HG02870 (cell line): ENCODE results near the gene IGSF22.

Experiments used
- ATAC-seq: cut with Tn5 transposase; IDR thresholded peaks from one replicate; pipeline ENCODE4 v1.9.1; 2021; ENCODE audit warnings: mild to moderate bottlenecking, moderate library complexity; ENCODE audit not compliant: unreplicated experiment

The IGSF22 gene

DNA sequence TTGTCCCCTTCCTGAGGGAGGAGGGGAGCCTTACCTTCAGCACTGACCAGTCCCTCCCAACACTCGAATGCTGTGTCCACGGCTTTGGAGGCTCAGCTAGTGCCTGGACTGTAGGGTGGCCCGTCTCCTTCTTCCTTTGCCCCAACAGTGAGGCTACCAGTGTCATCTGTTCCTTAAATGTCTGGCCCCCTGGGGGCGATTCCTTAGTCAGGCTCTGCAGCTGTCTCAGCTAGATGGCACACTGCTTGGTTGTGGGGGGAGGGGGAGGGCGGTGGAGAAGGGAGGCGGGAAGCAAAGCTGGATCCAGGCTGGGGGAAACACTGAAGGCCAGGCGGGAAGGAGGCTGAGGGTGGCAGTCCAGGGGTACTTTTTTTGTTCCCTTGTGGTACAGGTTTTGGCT is at the start of gene IGSF22:
Gene IGSF22, minus strand, starts transcription at position 149 of the 400 bp plus-strand sequence. CDS start 1,952 bp downstream, outside the sequence.
- ATAC-seq = no peak

DNA sequence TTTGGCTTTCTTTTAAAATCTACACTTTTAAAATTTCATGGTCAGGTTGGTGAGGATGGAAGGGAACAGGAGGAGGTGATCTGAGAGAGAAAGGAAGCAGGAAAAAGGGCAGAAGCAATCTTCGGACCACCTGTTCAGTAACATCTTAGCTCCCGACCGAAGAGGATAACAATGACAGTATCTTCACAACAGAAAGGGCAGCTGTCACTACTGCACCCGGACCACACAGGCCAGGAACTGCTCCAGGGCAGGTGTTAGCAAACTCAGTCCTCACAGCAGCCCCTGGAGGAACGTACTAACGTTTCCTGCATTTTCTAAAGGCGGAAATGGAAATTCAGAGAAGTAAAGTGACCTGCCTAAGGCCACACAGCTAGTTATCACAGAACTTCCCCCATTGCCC is 48.8 kb upstream of the IGSF22 start:
- no peak for ATAC-seq

DNA sequence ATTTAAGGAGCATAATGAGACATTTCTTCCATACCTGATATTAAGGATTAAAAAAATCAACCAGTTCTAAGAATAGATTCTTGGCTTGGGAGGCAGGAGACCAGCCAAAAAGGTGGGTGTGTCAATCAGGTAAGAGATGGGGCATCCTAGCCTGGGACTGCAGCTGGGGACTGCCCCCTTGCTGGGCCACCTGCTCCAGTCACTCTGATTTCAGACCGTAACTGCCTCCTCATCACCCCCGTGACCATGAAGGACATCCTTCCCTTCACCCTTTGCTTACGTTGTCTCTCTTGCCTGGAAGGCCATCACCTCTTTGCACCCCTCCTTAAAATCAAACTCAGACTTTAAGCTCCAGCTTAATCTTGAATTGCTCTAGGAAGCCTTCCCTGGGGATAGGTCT is 47.7 kb upstream of the IGSF22 start:
- ATAC-seq = no peak

DNA sequence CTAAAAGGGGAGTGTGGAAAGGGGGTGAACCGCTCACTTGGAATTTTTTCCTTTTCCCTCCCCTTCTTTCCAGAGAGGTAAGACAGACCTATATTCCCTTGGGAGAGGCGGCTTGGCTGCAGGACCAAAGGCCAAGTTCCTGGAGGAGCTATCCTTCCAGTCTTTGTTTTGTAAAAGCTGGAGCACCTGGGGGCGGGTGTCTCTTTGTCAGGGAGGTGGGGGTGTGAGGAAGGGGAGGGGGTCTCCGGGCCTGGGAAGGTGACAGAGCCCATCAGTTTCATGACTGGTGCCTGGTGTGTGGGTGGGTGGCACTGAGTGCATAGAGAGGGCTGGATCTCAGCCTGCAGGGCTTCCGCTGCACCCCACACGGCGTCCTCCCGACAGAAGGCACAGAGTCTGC is 47.1 kb upstream of the IGSF22 start:
- ATAC-seq = no peak

DNA sequence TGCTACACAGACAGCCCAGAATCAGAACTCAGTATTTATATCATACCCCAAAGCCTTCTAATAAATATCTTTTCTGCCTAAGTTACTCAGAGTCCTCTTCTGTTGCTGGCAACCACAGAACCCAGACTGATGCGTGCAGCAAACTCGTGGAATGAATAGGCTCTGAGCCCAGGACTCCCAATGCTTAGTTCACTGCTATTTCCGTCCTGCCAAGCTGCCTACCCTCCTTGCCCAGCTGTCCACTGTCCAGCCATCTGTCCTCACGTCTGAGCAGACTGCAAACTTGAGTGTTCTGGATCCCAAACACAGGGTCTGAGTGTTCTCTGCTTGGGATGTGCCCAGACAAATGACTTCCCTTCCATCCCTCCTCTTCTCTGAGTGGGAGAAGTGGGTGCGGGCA is 46.2 kb upstream of the IGSF22 start:
- ATAC-seq = no peak

DNA sequence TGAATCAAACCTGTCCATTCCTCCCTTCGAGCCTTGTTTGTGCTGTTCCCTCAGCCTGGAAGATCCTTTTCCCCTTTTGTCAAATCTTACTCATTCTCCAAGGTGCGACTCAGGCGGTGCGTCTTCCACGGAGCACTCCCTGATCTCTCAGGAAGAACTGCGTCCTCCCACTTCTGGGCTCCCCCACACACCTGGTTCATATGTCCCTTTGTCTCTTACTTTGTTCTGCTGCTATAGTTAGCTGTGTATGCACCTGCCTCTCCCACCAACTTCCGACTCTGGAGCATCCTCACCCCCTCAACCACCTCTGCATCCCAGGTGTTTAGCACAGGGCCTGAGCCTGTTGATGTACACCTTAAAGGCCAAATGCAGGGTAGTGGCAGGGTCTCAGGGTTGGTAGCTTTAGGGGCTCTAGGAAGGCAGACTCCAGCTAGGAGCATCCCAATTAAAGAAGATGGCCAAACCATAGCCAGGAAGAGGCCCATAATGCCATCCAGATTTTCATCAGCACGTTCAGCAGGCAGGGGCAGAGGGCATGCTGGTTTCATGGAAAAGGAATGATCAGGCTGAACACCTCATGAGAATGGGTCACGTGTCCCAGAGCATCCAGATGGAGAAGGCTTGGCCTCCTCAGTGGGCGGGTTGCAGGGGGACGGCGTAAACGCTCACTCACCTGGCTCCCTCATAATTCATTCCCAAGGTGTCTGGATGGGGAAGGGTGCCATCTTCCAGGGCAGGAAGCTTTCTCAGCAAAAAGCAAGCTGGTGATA is 45.5 kb upstream of the IGSF22 start:
- no peak for ATAC-seq

DNA sequence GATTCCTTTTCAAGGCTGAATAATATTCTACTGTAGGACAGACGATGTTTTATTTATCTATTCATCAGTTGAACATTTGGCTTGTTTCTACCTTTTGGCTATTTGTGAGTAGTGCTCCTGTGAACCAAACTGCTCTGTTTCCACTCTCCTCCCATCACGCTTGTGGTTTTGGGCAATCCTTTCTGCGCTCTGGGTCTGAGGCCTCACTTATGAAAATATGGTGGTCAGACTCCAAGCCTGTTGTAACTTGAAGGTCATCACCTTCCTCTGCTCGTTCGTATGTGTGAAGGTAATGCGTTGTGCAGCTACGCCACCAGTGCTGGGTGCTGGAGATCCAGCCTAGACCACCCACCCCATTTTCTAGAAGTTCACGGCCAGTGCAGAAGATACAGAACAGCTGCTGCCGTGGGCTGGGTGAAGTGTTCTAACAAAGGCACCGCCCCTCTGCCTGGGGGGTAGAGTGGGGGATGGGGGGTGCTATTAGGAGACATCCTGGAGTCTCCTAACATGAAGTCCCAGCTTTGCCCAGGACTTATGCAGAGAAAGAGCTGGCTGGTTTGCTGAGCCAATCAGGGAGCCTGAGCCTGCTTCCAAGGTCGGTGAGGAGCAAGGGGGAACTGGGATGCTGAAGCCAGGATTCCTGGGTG is 44.6 kb upstream of the IGSF22 start:
- ATAC-seq = no peak

DNA sequence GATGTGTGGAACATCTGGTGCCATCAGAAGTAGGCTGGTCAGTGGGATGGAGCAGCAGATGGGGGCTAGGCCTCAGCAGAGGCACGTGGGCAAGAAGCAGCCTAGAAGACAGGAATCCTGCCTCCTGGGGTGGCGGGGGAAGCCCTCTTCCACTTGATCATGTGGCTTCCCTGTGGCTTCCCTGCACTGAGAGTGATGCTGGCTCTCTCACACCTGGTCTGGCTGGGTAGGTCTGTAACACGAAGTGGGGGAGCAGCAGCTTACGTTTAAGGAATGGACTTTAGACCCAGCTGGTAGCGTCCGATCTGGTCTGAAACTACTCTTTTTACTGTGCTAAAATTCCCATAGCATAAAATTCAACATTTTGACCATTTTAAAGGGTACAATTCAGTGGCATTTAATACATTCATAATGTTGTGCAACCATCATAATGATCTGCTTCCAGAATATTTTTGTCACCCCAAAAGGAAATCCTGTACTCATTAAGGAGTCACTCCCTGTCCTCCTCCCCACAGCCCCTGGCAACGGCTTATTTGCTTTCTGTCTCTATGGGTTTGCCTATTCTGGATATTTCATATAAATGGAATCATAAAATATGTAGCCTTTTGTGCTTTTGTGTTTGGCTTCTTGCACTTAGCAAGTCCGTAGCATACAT is 43.9 kb upstream of the IGSF22 start:
- no peak for ATAC-seq

DNA sequence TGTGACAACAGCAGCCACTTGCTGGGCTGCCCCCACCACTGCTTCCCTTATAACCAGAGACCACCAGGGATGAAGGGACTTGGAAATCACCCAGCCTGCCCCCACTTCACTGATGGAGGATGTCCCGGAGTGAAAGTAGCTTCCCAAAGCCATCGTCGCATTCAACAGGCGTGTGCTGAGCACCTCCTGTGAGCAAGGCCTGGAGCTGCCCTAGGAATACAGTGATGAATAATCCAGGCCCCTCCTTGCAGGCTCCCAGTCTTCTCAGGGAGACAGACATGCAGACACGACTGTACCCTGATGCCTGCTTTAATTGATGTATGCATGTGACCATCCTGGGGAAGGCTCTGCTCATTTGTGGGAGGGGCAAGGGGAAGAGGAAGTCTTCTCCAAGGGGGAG is 43.0 kb upstream of the IGSF22 start:
- no peak for ATAC-seq

DNA sequence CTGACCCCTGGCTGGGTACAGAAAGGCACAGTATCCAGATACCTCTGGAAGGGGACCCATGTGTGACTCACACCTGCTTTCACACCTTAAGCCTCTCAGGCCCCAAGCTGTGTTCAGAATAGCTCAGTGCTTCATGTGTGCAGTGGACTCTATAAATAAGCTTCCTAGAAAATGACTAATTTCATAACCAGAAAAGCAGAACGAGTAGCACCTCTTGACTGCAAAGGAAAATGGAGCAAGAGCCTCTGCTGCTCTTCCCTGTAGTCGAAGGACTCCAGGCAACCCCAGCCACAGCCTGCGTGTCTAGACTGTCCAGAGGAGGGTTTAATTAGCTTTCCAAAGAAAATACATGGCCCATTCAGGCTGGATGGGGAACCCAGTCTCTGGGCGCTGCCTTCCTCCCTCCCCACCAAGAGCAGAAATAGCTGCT is 42.5 kb upstream of the IGSF22 start:
- ATAC-seq = peak; percentile 94

DNA sequence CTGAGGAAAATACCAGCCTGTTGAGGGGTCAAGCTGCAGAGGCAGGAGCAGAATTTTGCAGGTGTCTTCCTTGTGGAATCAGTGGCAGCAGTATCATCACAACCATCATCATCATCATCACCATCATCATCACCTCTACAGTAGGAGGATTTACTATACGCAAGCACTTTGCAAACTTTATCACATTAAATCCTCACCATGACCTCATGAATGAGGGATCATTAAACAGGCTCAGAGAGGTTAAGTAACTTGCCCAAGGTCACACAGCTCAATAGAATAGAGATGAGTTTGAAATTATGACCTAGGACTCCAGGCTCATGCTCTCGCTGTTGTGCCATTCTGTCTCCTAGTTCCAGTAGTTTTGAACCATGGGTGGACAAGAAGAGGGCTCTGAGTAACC is 40.0 kb upstream of the IGSF22 start:
- no peak for ATAC-seq

DNA sequence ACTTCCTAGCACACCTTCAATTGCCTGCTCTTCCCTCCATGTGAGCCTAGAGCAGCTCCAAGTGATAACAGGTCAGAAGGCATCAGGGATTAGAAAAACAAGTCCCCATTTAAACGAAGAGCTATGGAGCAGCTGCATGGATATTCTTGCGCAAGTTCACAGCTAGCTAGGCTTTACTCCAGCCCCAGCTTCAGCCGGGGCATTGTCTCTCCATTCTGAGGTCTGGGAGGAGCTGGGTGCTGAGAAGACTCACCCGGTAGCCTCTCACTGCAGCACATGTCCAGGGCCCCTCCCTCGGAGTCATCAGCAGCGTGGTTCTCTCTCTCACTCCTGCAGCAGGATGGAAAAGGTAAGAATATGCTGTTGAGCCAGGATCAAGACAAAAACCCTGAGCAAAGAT is 39.6 kb upstream of the IGSF22 start:
- no peak for ATAC-seq

DNA sequence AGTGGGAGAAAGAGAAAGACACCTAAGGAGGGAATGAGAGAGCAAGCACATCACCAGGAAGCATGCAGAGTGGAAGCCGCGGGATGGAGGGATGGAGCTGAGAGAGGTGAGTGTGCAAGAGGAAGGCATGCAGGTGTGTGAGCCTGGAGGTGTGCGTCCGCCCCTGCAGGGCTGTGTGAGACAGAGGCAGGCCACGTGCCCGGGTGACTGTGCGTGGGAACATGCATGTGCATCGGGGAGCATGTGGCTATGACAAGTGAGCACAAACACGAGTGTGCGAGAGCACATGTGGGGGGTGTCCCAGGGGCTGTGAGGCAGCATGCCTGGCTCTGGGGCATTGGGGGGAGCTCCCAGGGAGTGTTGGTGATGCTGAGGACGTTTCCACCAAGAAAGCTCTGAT is 35.8 kb upstream of the IGSF22 start:
- ATAC-seq = no peak

DNA sequence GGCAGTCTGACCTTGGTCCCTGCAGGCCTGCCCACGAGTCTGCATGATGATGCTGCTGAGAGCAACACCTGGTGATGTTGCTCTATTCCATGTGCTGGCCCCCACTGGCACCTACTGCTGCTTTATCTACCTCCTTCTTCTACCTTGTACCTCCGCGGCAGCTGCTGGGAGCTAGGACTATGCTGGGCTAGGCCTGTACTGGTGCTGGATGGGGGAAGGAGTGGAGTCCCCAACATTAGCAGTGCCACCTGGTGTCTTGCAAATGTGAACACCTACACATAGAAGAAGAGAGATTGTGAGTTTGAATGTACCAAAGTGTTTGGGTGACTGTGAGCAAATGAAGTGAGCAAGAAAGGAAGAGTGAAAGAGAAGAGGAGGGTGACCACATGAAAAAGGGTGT is 35.2 kb upstream of the IGSF22 start:
- ATAC-seq = no peak

DNA sequence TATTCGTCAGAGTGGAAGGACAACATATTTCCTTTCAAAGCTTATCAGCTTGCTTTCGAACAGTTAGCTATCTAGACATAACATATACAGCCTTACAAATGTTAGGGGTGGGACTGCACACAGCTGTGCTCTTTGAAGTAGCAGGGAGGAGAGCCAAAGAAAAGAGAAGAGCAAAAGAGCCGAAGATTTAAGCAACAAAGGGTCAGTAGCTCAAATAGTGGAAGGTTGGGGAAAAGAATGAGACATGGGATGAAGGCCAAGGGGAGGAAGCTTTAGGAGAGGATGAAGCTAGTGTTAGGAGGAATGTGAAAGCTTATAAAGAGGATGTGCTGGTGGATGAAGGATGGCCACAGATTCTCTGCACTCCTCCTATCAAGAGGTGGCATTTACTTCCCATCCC is 31.8 kb upstream of the IGSF22 start:
- no peak for ATAC-seq

DNA sequence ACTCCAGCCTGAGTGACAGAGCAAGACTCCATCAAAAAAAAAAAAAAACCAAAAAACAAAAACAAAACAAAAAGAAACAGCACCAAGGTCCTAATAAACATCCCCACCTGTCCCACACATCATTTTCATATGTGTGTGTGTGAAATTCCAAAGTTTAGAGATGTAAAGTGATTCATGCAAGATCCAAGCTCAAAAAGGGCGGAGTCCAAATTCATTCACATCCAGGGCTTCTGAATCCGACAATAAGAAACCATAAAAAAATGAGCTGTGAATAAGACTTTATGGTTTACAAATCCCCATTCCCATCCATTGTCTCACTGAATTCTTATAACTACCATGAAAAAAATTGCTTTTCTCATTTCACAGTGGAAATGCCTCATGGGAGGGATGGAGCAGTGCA is 30.9 kb upstream of the IGSF22 start:
- ATAC-seq = no peak

DNA sequence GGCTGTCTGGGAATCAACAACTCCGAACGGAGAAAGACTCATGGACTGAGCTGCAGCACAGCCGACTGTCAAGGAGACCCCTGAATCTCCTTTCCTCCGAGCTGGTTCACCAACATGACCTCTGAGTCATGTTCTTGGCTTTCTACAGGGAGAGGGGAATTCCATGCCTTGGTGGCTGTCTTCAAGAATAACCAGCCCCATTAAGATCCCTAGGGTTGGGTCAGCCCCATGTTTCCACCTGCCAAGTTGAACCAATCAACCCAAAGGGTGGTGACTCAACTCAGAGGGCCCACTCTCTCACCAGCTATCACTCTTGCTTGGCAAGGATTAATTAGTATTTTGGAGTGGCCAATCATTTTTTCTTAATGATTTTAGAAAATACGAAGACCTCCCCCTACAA is 28.3 kb upstream of the IGSF22 start:
- no peak for ATAC-seq

DNA sequence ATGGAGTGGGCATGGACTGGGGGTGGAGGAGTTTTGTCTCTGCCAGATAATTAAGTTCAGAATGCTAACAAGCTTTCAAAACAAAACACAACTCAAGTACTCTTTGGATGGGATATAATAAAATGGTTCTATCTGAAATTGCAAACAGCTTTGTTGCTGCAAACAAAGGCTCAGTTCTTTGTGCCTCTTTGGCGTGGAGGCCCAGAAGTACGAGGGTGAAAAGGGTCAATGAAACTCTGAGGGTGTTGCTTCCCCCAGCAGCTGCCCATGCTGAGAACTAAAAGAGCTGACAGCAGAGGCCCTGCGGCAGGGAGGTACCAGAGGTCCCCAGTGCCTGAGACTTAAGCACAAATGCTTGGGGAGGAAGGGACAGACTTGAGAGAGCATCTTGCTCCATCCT is 26.5 kb upstream of the IGSF22 start:
- no peak for ATAC-seq

DNA sequence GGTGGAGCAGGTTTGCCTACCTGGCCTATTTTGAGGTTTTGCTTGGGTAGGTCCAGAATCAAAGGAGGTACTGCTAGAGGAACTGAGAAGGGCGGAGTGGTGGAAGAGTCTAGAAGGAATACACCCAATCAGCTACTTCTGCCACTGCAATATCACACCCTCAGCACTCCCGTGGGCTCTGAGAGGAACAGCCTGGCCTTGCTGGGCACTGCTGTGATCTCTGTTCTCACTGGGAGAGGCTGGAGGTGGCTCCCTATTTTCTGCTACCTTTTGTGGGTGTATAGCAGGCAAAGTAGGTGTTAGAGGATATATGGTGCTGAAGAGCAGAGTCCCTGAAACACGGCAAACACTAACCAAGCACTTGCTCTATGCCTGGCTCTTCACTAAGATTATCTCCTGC is 25.0 kb upstream of the IGSF22 start:
- ATAC-seq = no peak

DNA sequence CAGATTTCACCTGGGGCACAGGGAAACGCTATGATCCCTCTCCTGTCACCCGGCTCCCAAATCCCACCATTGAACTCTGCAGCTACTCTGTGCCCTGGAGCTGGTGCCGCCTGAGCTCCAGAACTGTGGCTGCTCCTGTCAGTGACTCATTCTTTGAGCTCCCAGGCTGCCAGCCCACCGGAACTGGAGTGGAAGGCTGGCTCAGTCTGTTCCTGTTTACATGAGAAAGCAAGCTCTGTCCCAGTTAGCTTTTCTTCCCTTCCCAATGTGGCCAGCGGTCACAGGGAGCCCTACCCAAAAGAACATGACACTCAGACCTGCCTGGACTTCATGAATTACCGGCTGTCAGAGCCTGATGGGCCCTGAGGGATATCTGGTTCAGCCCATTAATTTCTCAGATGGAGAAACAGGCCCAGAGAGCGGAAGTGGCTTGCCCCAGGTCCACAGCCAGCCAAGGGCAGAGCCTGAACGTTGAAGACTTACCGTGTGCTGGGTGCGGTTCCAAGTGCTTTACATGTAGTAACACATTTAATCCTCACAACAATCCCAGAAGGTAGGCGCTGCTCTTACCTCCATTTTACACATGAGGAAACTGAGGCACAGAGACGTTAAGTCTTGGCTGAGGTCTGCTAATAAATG is 23.8 kb upstream of the IGSF22 start:
- ATAC-seq = no peak

DNA sequence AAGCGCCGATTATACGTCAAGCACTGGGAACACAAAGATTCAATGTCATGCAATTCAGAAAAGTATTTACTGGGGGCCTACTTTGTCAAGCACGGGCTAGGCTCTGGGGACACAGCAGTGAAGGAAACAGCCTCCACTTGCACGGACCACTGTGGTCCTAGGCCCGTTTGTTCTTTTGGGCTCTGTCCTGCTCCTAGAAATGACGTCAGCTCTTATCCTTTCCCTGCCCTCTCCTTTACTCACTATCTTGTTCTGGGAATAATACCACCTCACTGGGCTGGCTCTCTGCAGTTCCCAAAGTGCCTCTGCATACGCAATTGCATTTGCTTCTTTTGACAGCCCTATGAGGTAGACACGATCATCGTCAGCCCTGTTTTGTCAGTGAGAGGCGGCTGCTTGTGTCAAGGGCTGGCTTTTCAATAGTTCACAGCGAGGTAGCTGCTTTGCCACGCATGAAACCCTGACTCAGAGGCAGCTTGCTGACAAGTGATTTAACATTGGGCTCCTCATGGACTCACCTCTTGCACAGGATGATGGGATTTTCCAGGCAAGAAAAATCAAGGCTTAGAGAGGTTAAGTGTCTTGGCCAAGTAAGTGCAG is 22.9 kb upstream of the IGSF22 start:
- ATAC-seq = no peak
